Type B pancreatic cell (in vitro differentiated cells): ENCODE measurements around the gene EPHB1. TPM values are rescaled to one million over a fixed set of nuclear protein-coding genes. Genes with fewer than 3 reads are reported as not detected.
"Not testable (repeated sequence)": the region's sequence is repeated elsewhere in the genome, so short reads cannot be mapped to it uniquely, and the experiment has no call there.

Source experiments
- DNase-seq: peaks from one replicate; pipeline ENCODE4 v3.0.0; 2021; ENCODE audit warnings: mixed read lengths; ENCODE audit not compliant: unreplicated experiment; ENCODE audit errors: extremely low spot score
- H3K27ac Mint-ChIP-seq: 2 replicates; pipeline ENCODE4 v1.8.0; 2021; ENCODE audit warnings: mild to moderate bottlenecking, mixed read lengths
- H3K27me3 Mint-ChIP-seq: 2 replicates; pipeline ENCODE4 v1.8.0; 2021; ENCODE audit warnings: mixed read lengths
- H3K36me3 Mint-ChIP-seq: 2 replicates; pipeline ENCODE4 v1.8.0; 2021; ENCODE audit warnings: mixed read lengths
- H3K4me1 Mint-ChIP-seq: one replicate; pipeline ENCODE4 v1.8.0; 2021; ENCODE audit warnings: mixed read lengths; ENCODE audit not compliant: unreplicated experiment
- H3K4me3 Mint-ChIP-seq: 2 replicates; pipeline ENCODE4 v1.8.0; 2021; ENCODE audit warnings: mild to moderate bottlenecking, mixed read lengths
- H3K9me3 Mint-ChIP-seq: 2 replicates; pipeline ENCODE4 v1.8.0; 2021; ENCODE audit warnings: mixed read lengths
- total RNA-seq: library from RNA; stranded (reverse); gene quantifications from 2 replicates; pipeline ENCODE4 v1.2.1, GENCODE V29; 2021; ENCODE audit warnings: low replicate concordance
- TF ChIP-seq, protein P1 (sequence below): fragments of 200-600 bp; sonication (generic); conservative IDR thresholded peaks from 2 replicates; pipeline ENCODE4 v1.5.0; 2021; ENCODE audit warnings: antibody characterized with exemption, mild to moderate bottlenecking

The EPHB1 gene
- total RNA-seq, 1 donor from 2014 or later: 9.1 TPM

DNA sequence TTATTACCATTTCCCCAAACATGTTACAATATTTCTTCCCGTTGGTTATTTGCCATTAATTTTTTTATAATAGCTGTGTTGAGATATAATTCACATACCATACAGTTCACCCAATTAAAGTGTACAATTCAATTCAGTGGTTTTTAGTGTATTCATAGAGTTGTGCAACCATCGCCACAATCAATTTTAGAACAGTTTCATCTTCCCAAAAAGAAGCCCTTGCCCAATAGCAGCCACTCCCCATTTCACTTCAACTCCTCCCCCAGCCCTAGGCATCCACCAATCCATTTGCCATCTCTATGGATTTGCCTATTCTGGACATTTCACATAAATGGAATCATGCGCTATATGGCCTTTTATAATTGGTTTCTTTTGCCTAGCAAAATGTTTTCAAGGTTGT is 225.1 kb downstream of the EPHB1 start:
- Mint-ChIP-seq H3K27me3 (peaks cover 12% of the 10 kb centered on the region), H3K36me3 (no peaks in the 10 kb centered on the region), H3K9me3 (no peaks in the 10 kb centered on the region), H3K4me1 (peaks cover 11% of the 10 kb centered on the region), H3K4me3 (no peak overlapping the region), H3K27ac (no peak overlapping the region)
- no peak for DNase-seq
- TF ChIP-seq, protein P1, sequence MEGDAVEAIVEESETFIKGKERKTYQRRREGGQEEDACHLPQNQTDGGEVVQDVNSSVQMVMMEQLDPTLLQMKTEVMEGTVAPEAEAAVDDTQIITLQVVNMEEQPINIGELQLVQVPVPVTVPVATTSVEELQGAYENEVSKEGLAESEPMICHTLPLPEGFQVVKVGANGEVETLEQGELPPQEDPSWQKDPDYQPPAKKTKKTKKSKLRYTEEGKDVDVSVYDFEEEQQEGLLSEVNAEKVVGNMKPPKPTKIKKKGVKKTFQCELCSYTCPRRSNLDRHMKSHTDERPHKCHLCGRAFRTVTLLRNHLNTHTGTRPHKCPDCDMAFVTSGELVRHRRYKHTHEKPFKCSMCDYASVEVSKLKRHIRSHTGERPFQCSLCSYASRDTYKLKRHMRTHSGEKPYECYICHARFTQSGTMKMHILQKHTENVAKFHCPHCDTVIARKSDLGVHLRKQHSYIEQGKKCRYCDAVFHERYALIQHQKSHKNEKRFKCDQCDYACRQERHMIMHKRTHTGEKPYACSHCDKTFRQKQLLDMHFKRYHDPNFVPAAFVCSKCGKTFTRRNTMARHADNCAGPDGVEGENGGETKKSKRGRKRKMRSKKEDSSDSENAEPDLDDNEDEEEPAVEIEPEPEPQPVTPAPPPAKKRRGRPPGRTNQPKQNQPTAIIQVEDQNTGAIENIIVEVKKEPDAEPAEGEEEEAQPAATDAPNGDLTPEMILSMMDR: no peak

GRCh38 chr3:135023996-135024658 is 229.1 kb downstream of the EPHB1 start:
- Mint-ChIP-seq H3K4me3 (no peak overlapping the region), H3K27ac (no peak overlapping the region), H3K36me3 (no peaks in the 10 kb centered on the region), H3K27me3 (peaks cover 5% of the 10 kb centered on the region), H3K9me3 (no peaks in the 10 kb centered on the region), H3K4me1 (no peaks in the 10 kb centered on the region)
- TF ChIP-seq, protein P1: no peak
- no peak for DNase-seq

- not testable (repeated sequence) for H3K36me3 Mint-ChIP-seq, H3K9me3 Mint-ChIP-seq, DNase-seq, H3K4me1 Mint-ChIP-seq
- Mint-ChIP-seq H3K27ac (peak overlapping the region; percentile 29), H3K27me3 (peaks cover 33% of the 10 kb centered on the region), H3K4me3 (peak overlapping the region; percentile 88)
Observed at GRCh38 chr3:135030768-135031615, 235.9 kb downstream of the EPHB1 start.

DNA sequence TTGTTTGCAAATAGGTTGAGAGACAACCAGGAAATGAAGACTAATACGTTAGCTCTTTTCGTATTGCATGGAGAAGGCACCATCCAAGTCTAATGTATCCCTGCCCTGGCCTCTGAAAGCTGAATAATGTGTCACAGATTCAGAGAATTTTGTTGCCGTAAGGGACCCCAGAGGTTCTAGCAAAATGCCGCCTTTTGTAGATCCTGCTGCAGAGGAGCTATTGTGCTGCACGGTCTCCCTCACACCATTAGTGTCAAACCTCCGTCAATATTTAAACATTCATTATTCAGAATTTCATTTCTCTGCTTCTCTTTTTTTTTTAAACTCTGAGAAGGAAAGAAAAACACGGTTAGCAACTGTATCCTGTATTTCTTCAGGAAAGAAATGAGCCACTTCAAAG is 238.7 kb downstream of the EPHB1 start:
- Mint-ChIP-seq H3K4me3 (no peak overlapping the region), H3K27me3 (peaks cover 33% of the 10 kb centered on the region), H3K9me3 (no peaks in the 10 kb centered on the region), H3K27ac (no peak overlapping the region), H3K4me1 (peaks cover 6% of the 10 kb centered on the region), H3K36me3 (no peaks in the 10 kb centered on the region)
- DNase-seq: no peak
- TF ChIP-seq, protein P1: no peak

DNA sequence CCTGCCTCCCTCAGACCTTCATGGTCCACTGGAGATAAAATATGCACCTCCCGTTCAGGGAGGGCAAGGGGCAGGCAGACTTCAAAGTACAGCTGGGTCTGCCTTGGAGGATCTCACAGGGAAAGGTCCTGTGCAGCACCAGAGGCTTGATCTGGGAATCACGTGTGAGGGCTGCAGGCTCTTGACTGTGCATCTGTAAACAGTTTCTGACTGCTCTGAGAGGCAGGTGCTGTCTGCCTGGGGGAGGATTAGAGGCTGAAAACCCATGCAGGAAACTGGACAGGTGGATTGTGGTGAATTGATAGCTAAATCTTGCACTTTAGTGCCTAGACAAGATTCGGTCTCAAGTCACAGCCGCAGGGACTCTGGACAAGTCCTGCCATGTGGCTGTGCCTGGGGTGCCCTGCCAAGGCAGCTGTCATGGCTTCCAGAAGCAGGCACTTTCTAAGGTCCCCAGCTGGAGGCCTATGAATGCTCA is 239.3 kb downstream of the EPHB1 start:
- no peak for DNase-seq
- H3K4me3 Mint-ChIP-seq: no peak overlapping the region

More for the DNA sequence above, 239.3 kb downstream of the EPHB1 start:
- TF ChIP-seq, protein P1: no peak
- H3K27ac Mint-ChIP-seq: no peak overlapping the region
- H3K36me3 Mint-ChIP-seq: no peaks in the 10 kb centered on the region
- peaks cover 33% of the 10 kb centered on the region for H3K27me3 Mint-ChIP-seq
- no peaks in the 10 kb centered on the region for H3K9me3 Mint-ChIP-seq
- peaks cover 6% of the 10 kb centered on the region for H3K4me1 Mint-ChIP-seq
